HG03060 (cell line): ENCODE measurements around the gene CDH1.
"Not testable (repeated sequence)": the region's sequence is repeated elsewhere in the genome, so short reads cannot be mapped to it uniquely, and the experiment has no call there.

Source experiments
- ATAC-seq: cut with Tn5 transposase; IDR thresholded peaks from one replicate; pipeline ENCODE4 v1.9.1; 2021; ENCODE audit warnings: low read depth, moderate number of reproducible peaks; ENCODE audit not compliant: unreplicated experiment

CDH1 gene

DNA sequence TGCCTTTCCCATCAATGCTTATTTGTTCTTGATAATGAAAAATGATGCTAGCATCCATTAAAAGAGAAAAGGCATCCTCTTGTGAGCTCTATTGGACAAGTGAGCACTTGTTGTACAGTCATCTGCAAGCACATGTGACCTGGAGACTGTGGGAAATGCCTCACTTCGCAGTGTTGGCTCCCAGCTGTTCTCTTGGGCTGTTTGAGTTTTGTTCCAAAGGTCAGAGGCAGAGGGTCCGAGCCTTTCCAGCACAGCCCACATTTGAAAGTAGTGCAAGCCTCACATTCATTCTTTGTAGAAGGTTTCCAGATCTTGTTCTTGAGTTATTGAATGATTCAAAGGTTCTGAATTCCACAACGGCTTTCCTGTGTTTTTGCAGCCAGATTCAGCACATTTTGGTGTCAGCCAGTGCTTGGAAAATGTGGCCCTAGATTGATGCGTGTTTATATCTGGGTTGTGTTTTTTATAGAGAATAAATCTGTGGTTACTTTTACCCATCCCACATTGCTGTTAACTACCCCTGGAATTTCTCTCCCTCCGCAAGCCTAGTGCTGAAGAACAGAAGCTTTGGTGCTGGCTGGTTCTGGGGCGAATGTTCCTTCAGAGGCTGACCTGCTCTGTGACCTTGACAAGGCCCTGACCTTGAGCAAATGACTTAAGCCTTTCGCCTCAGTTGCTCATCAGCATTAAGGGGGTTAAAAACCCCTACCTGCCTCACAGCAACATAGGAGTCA is 49.8 kb downstream of the CDH1 start:
- ATAC-seq, result no peak

DNA sequence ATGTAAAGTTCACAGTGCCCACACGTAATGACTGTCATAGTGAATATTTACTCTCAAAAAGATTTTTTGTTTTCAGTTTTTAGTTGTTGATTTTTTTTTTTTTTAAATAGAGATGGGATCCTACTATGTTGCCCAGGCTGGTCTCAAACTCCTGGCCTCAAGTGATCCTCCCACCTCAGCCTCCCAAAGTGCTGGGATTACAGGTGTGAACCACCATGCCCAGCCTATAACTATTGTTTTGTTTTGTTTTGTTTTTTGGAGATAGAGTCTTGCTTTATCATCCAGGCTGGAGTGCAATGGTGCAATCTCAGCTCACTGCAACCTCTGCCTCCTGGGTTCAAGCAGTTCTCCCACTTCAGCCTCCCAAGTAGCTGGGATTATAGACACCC is 50.3 kb downstream of the CDH1 start:
- not testable (repeated sequence) for ATAC-seq

DNA sequence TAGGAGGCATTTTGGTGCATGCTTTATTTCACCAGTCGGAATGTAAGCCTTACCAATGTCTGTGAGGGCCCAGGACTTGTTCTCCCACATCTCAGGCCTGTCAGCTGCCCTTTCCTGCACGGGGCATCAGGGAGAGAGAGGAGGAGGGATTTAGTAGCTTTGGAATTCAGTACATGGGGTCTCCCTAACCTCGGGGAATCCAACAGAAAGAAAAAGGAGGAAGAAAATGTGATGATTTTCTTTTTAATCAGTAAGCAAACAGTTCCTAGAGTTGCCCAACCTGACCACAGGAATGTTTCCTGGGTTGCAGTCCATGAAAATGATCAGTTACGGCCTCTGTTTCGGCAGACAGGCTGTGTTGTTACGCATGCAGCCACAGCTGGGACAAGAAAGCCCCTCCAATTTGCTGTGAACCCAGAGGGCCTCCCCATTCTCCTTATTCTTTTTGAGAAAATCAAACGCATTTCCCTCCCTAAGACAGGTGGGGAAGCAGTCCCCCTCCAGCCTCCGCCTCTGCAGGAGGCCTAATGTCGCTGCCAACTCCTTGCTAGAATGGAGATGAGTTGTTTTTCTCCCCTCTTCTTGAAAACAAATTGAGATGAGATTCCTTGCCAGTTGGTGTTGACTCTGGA is 53.2 kb downstream of the CDH1 start:
- no peak for ATAC-seq

DNA sequence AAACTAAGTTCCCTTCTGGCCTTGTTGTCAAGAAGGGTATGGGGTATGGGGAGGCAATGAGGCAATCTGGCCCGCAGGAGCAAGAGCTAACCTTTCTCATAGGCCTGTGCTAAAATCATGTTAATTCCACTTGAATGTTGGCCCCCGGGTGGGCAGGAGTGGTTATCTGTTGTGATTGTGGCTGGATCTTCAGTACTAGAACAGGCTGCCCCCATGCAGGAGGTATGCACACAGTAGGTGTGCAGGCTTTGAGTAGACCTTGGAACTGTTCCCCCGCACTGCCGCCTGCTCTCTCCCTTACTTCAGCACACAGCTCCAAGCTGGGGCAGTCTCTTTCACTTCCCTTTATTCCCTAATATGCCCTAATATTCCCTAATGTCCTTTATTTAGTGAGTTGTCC is 53.9 kb downstream of the CDH1 start:
- no peak for ATAC-seq

DNA sequence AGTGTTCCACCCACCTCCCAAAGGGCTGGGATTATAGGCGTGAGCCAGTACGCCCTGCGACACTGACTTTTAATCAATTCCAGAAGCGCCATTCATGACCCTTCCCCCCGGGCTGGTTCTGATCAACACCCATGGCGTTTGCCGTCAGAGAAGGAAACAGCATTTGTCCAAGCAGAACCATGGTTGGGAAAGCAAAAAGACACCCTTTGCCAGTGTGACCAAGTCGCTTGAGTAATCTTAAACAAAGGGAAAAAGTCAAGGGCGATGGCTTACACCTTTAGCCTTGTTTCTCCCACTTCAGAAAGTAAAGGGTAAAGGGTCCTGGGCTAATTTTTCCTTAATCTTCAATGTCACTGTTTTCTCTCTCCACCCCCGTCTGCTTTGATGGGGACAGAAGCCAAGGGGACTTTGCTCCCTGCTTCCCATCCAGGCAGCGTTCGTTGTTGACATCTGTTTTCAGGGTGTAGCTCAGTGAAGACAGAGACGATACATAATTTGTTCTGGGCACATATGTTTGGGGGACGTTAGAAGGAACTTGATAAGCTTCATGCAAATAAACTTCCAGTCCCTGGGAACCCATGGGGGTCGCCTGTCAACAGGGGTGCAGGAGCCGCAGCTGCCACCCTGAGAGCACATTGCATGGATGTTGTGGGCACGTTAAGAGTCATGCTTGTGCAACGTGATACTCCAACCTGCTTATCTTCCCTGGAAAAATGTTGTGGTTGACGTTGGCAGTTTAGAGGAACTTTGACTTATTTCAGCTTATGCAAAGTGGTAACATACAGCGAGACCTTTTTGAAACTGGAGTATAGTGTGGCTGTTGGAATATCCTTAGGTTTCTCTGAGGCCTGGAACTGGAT is 55.6 kb downstream of the CDH1 start:
- no peak for ATAC-seq

DNA sequence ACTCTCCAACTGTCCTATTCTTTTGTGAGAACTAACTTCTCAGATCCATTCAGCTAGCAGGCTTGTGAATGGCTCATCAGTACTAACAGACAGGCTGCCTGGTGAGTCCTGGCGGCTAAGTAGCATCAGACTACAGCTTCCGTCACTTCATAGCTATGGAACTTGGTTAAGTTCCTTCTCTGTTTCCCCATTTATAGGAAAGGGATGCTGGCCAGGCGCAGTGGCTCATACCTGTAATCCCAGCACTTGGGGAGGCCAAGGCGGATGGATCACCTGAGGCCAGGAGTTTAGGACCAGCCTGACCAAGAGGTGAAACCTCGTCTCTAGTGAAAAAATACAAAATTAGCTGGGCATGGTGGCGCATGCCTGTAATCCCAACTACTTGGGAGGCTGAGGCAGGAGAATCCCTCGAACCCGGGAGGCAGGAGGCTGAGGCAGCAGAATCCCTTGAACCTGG is 56.3 kb downstream of the CDH1 start:
- ATAC-seq, result no peak

DNA sequence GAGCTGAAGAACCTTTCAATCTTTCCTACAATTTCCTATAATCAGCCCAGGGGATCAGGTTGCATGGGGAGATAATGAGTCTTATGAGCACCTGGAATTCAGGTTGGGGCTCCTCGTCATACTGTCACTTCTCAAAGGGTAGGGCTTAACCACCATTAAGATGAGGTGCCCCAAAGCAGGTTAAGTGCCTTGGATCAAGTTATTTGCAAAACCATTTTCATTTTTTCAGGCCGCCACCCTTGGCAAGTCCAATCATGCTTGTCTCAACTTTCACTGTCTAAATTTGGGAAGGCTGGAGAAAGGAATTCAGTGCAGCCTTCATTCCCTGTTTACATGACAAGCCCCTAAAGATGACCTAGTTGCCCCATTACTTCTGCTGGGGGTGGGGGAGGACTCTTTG is 61.3 kb downstream of the CDH1 start:
- ATAC-seq, result no peak

DNA sequence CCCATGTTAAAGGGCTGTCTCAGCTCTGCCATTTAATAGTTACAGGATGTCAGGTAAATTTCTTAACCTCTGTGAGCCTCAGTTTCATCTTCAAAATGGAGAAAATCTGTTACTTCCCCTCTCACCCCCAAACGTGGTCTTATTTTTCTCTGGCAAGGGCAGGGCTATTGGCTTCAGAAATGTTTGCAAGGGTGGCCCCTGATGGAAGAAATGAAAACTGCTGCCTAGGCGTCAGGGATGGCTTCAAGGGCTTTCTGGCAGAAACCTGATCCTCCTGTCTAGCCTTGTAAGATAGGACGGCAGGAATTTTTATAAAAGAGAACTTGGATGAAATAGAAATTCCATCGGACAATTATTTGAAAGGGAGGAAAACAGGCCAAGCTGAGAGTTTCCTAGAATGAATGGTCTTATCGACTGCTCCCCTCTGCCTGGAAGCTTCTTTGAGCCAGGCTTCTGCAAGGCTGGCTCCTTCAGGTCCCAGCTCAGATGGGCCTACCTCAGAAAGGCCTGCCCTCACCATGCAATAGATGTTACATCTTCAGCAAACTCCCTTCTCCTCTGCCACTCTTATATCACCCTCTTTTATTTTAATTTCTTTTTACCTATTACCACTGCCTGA is 63.3 kb downstream of the CDH1 start:
- peak; percentile 57 for ATAC-seq

DNA sequence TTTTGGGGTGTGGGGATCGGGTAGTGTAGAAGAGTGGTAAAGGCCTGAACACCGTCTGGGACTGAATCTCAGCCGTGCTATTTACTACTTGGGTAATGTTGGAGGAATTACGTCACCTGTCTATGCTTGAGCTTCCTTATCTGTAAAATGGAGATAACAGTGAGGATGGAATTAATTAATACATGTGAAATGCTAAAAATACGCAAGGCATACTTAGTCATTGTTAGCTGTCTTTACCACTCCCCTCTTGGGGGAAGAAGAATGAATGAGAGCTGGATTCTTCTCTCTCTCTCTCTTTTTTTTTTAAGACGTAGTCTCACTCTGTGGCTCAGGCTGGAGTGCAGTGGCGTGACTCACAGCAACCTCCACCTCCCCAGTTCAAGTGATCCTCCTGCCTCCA is 65.1 kb downstream of the CDH1 start:
- no peak for ATAC-seq

DNA sequence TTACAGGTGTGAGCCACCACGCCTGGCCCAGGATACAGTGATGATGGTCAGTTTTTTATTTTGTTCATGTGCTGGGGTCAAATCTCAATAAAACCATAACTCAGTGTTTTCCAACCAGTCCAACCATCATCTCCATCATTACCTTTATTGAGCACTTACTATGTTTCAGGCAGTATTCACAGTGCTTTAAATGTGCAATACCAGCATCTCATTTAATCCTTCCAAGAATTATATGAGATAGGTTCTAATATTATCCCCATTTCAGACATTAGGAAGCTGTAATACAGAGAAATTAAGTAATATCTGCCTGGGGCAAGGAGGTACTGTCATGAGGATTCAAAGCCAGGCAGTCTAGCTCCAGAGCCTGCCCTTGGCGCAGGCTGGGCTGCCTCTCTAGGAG is 69.3 kb downstream of the CDH1 start:
- no peak for ATAC-seq

DNA sequence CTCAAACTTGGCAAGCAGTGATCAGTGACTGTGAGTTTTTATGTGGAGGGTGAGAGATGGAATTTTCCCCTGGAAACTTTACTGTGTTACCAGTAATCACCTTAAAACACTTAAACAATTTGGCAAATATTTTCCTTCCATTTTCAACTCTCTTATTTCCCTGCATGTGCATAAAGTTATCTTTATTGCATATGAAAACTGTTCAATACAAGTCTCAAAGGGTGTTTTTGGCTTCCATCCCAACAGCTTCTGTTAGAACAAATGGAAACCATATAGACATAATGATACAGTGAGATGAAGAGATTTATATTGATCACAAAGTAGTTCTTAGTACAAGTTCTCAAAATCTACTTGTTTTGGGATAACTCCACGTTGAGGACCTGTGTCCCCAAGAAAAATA is 69.9 kb downstream of the CDH1 start:
- no peak for ATAC-seq

DNA sequence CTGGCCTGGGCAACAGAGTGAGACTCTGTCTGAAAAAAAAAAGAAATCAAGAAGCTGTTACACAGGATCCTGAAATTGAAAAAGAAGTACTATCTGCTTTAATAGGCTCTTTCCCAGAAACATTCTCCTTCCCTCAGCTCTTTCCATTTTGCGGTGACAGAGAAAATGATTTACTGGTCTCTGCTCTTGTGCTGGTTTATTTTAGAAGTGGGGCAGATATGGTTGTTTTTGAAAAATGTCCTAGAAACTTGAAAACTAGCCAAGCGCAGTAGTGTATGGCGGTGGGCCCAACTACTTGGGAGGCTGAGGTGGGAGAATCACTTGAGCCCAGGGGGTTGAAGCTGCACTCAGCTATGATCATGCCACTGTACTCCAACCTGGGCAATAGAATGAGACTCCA is 77.4 kb downstream of the CDH1 start:
- no peak for ATAC-seq

DNA sequence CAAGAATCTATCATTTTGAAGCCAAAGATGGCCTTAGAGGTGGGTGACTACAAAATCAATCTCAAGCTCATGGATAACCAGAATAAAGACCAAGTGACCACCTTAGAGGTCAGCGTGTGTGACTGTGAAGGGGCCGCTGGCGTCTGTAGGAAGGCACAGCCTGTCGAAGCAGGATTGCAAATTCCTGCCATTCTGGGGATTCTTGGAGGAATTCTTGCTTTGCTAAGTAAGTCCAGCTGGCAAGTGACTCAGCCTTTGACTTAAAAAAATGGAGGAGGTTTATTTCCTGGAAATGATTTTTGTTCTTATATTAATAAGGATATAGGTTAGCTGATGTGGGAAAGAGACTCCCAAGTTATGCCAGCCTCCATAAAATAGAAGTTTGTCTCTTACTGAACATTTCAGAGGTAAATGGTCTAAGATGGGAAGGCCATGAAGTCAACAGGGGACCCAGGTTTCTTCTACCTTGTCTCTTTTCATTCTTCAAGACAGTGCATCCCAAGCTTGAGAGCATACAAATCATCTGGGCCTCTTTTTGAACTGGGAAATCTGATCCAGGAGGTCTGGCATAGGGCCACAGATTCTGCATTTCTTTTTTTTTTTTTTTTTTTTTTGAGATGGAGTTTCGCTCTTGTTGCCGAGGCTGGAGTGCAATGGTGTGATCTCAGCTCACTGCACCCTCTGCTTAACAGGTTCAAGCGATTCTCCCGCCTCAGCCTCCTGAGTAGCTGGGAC is 86.5 kb downstream of the CDH1 start:
- no peak for ATAC-seq

DNA sequence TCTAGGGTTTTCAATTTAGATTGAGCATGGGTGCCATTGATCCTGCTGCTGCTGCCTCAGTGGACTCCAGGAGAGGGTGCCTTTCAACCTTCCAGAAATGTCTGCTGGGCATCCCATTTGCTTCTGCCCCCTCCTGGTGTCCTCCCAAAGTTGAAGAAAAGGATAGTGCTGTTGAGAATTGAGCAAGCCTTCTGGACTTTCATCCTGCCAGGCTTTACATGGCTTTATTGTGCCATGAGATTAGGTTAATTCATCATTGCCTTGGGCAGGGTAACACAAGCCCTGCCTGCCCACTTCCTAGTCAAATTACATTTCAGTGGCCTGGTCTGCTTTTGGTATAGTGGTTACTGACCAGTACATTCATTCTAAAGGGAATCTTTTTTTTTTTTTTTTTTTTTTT is 88.3 kb downstream of the CDH1 start:
- no peak for ATAC-seq

DNA sequence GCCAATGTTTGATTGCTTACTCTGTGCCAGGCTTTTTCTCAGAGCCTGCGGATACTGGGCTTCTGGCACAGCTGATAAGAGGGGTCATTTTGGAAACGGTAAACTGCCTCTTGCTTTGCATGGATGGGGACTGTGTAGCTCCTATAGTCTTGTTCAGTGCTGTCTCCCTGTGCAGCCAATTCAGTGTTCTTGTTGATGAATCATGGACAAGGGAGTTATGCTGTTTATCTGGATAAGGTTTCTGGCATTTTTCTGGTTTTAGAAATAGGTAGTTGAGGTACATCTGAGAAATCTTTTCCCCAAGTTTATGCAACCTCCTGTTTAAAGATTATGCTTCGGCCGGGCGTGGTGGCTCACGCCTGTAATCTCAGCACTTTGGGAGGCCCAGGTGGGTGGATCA is 89.6 kb downstream of the CDH1 start:
- ATAC-seq, result no peak

DNA sequence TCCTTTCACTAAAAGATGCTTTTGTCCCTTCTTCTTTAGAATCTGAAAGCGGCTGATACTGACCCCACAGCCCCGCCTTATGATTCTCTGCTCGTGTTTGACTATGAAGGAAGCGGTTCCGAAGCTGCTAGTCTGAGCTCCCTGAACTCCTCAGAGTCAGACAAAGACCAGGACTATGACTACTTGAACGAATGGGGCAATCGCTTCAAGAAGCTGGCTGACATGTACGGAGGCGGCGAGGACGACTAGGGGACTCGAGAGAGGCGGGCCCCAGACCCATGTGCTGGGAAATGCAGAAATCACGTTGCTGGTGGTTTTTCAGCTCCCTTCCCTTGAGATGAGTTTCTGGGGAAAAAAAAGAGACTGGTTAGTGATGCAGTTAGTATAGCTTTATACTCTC is 96.2 kb downstream of the CDH1 start:
- ATAC-seq, result no peak

DNA sequence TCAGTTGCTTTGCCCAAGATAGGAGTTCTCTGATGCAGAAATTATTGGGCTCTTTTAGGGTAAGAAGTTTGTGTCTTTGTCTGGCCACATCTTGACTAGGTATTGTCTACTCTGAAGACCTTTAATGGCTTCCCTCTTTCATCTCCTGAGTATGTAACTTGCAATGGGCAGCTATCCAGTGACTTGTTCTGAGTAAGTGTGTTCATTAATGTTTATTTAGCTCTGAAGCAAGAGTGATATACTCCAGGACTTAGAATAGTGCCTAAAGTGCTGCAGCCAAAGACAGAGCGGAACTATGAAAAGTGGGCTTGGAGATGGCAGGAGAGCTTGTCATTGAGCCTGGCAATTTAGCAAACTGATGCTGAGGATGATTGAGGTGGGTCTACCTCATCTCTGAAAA is 97.5 kb downstream of the CDH1 start:
- ATAC-seq, result no peak

DNA sequence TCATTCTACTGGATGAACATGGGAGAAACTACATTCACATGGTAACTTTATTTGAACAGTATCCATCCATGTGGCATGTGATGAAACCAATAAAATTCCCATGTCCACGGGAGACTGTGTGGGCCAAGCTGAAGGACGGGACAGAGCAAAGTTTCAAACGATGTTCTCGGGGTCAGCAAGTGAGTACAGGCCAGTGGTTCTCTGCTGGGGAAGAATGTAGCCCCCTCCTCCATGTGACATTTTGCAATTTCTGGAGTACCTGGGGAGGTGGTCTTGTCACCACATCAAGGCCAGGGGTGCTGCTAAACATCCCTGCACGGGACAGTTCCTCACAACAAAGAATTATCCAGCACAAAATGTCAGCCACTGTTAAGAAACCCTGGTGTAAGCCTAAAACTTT is 98.9 kb downstream of the CDH1 start:
- ATAC-seq, result no peak

DNA sequence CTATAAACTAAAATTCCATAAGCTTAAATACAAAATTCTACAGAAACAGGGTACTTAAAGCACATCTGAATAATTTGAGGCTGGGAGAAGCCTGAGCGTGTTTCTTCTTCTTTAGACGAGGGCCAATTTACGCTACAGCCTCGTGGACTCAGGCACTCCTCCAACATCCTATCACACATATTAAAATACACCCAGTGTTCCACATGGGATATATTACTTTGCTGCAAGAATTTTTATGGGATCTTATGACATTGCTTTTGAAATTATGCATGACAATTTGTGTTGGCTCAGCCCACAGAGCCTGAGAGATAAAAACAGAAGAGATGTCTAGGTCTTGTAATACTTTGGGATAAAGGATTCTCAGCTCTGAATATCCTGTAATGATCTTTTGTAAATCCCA is 102.7 kb downstream of the CDH1 start:
- no peak for ATAC-seq

DNA sequence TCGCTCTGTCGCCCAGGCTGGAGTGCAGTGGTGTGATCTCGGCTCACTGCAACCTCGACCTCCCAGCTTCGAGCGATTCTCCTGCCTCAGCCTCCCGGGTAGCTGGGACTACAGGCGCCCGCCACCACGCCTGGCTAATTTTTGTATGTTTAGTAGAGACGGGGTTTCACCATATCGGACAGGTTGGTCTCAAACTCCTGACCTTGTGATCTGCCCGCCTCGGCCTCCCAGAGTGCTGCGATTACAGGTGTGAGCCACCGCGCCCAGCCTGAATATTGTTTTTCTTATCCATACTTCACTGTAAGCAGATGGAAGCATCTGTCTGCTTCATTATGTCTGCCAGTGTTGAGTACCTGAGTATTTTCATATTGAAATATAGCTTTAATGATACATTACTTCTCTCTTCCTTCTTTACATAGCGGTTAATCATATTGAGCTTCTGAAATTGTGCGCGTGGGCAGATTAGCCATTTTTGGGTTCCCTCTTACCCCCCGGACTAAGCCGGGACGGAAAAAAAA is 105.9 kb downstream of the CDH1 start:
- not testable (repeated sequence) for ATAC-seq
